ENCODE results near the gene ARF3.
"Not testable (repeated sequence)": the region's sequence is repeated elsewhere in the genome, so short reads cannot be mapped to it uniquely, and the experiment has no call there.

Gene ARF3

DNA sequence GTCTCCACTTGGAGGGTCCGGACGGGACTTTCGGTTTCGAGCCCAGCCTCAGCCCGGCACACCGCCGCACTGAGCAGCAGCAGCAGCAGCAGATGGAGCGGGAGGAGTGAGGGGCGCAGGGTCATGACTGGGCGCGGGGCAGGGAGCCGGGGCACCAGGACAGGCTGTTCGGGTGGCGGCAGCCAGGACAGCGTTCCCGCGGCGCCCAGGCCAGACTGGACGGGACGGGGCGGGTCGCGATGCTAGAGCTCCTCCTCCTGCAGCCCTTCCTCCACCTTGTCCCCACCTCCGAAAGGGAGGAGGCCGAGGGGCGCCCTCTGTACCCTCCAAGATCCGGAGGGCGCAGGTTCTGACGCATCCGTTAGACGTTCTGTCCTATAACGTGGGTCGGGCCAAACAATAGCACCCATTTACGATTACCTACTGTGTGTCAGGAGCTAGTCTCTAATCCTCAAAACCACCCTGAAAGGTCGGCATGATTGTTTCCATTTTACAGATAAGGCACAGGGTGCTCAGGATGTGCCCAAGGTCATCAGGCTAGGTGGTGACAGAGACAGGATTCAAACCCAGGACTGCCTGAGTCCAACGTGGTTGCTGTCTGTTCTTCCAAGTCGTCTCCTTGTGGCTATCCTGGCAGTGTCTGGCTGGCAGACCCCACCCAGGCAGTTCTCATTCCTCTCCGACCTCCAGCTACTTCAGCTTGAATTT, 31.8 kb downstream of the ARF3 start, which contains the start of gene FKBP11:
Gene FKBP11, minus strand, starts transcription at position 189 of the 708 bp plus-strand sequence. Its CDS starts 64 bp downstream, at position 125.
- peak; percentile 85 to 86 for DNase-seq

DNA sequence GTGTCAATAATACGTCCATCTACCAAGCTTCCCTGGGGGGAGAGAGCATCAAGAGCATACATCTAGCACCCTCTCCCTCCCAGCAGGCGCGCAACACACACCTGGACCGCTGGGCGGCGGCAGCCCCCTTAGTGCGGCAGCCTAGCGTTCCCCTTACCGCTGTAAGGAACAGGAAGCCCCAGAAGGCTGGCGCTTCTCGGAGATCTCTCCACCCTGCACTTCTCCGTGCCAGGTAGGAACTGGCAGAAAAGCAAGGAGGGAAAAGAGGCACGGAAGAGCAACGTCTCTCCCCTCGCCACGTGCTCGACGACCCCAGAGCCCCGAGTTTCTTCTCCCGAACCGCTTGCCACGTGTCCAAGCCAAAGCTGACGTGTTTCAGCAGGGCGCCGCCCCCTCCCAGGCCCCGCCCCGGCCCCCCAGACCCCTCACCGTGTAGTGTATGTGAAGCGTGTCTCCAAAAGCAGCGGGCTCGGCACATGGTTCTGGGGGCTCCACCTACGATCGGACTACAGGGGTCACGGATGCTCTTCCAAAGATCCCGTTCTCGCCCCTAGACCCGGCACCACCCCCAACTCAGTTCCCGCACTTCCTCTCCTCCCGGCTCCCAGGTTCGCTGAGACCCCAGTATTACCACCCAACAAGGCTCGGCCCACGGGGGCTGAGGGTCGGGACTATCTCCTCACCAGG, 32.5 kb downstream of the ARF3 start:
- peak; percentile 80 to 83 for DNase-seq

- no peak for DNase-seq
Measured at GRCh38 chr12:48923117-48923516, 34.2 kb downstream of the ARF3 start.

DNA sequence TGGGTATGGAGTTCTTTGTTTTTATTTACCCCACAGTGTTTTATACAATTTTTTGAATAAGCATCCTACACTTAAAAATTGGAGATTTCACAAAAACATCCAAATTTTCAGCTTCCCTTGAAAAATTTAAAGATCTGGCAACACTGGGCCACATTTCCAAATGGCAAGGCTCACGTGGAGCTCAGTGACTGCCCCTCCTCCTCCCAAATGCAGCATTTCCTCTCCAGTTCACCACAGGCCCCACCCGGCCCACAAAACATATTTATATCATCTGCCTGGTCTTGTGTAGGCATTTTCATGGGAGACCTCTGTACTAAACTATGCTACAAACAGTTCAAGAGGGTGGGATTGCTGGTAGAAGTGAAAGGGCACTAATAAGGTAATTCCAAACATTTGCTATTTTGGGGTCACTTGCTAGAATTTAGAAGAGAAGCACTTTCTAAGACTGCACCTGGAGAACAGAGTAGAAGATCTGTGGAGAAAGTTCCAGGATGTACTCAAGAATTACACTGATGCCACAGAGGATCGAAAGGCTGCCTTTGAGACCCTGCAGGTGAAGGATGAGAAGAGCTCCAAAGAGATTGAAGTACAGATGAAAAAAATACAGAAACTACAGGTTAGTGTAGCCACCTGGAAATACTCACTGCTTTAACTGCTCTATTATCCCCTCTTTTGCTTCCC, 39.3 kb downstream of the ARF3 start:
- peak; percentile 34 to 58 for DNase-seq

GRCh38 chr12:48910196-48910595, 47.1 kb downstream of the ARF3 start:
- no peak for DNase-seq

DNA sequence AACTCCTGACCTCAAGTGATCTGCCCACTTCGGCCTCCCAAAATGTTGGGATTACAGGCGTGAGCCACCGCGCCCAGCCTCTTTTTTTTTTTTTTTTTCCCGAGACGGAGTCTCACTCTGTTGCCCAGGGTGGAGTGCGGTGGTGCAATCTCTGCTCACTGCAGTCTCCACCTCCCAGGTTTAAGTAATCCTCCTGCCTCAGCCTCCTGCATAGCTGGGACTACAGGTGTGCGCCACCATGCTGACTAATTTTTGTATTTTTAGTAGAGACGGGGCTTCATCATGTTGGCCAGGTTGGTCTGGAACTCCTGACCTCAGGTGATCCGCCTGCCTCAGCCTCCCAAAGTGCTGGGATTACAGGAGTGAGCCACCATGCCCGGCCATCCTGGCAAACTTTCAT, 47.6 kb downstream of the ARF3 start:
- DNase-seq = not testable (repeated sequence)

DNA sequence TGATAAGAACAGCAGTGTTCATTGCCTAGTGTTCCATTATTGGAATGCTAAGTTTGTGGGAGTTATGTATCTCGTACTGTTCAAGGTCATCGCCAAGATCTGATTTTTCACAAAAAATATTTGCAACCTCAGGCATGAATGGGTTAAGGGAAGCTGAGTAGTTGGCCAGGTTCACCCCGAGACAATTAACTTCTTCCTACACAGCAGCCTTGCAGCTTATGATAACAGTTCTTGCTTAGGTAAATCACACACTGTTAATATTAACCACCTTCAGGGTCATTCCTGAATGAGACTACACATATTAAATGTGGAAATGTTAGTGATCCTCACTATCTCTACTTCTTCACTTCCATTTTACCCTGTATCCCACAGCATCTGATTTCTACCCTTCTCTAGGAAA, 50.0 kb downstream of the ARF3 start:
- no peak for DNase-seq

- peak; percentile 85 to 90 for DNase-seq
Measured at GRCh38 chr12:48903982-48904411, 53.3 kb downstream of the ARF3 start.

DNA sequence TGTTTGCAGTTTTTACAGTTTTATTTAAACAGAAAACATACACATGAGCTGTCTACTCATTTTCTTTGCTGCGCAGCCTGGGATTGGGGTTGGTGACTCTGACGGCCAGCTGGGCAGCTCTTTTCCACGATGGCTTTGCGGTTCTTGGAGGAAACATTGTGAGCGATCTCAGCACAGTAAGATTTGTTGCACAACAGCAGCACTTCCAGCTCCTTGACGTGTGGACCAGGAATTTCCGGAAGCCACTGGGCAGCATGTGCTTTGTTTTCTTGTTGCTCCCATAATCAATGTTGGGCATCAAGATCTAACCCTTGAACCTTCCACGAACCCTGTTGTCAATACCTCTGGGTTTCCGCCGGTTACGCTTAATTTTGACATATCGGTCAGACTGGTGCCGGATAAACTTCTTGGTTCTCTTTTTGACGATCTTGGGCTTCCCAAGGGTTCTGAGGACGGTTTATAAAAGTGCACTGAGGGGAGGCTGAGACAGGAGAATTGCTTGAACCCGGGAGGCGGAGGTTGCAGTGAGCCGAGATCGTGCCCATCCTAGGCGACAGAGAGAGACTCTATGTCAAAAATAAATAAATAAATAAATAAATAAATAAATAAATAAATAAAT, 53.8 kb downstream of the ARF3 start:
- no peak for DNase-seq

- no peak for DNase-seq
Measured at GRCh38 chr12:48901278-48901677, 56.0 kb downstream of the ARF3 start.

- DNase-seq = no peak
Measured at GRCh38 chr12:48899651-48900050, 57.6 kb downstream of the ARF3 start.

DNA sequence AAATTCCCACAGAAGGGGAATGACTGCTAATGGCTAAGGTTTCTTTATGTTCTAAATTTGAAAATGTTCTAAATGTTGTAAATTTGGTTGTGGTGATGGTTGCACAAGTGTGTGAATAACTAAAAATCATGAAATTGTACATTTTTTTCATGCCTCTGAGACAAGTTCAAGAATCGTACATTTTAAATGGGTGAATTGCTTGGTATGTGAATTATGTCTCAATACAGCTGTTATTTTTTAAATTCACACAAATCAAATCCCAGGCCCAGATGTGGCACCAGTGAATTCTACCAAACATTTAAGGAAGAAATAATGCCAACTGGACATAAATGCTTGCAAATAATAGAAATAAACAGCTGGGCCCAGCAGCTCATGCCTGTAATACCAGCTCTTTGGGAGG, 63.0 kb downstream of the ARF3 start:
- no peak for DNase-seq

- peak; percentile 72 to 75 for DNase-seq
Measured at GRCh38 chr12:48890657-48891418, 66.4 kb downstream of the ARF3 start.

DNA sequence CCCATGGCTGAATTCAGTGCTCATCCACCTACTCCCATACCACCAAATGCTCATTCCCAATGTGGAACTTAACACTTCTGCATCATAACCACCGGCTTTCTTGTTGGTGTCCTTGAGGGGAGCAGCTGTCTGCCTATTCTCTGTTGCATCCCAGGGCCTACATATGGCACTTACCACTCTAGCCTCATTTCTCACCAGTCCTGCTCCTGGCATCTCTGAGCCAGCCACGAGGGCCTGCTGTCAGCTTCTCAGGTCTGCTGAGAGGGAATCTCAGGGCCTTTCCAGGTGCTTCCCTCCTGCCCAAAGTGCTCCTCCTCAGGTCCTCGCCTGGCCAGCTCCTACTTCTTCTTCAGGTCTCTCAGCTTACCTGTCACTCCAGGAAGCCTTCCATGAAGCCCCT, 67.6 kb downstream of the ARF3 start:
- no peak for DNase-seq
